Measurements from ENCODE around the gene EYA3. TPM values are rescaled to one million over a fixed set of nuclear protein-coding genes. Genes with fewer than 3 reads are reported as not detected.

Gene EYA3
- total RNA-seq, 1 donor, result 26.3 TPM

- peak within 1 kb of the TSS; percentile 70 for H3K4me3 ChIP-seq (ENCODE audit: low read depth, low read length)
- peak; percentile 73 for DNase-seq (ENCODE audit: low read depth)
Observed at GRCh38 chr1:27959792-27960603, 128.4 kb downstream of the EYA3 start, which contains the start of gene XKR8. Gene XKR8 (plus strand): TSS chr1:27959973. CDS start chr1:27960070, 97 bp downstream.

GRCh38 chr1:27958513-27958912 is 129.9 kb downstream of the EYA3 start:
- no peak for DNase-seq (ENCODE audit: low read depth)
- H3K4me3 ChIP-seq (ENCODE audit: low read depth, low read length), result no peak overlapping the region
- TF ChIP-seq, protein P1, sequence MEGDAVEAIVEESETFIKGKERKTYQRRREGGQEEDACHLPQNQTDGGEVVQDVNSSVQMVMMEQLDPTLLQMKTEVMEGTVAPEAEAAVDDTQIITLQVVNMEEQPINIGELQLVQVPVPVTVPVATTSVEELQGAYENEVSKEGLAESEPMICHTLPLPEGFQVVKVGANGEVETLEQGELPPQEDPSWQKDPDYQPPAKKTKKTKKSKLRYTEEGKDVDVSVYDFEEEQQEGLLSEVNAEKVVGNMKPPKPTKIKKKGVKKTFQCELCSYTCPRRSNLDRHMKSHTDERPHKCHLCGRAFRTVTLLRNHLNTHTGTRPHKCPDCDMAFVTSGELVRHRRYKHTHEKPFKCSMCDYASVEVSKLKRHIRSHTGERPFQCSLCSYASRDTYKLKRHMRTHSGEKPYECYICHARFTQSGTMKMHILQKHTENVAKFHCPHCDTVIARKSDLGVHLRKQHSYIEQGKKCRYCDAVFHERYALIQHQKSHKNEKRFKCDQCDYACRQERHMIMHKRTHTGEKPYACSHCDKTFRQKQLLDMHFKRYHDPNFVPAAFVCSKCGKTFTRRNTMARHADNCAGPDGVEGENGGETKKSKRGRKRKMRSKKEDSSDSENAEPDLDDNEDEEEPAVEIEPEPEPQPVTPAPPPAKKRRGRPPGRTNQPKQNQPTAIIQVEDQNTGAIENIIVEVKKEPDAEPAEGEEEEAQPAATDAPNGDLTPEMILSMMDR (IDR thresholded peaks at IDR 0.05; ENCODE audit: insufficient read depth, low read depth, low read length), result no peak

More at GRCh38 chr1:27959792-27960603, 128.4 kb downstream of the EYA3 start, which contains the start of gene XKR8:
- TF ChIP-seq, protein P1 (IDR thresholded peaks at IDR 0.05; ENCODE audit: insufficient read depth, low read depth, low read length), result peak; percentile 47

DNA sequence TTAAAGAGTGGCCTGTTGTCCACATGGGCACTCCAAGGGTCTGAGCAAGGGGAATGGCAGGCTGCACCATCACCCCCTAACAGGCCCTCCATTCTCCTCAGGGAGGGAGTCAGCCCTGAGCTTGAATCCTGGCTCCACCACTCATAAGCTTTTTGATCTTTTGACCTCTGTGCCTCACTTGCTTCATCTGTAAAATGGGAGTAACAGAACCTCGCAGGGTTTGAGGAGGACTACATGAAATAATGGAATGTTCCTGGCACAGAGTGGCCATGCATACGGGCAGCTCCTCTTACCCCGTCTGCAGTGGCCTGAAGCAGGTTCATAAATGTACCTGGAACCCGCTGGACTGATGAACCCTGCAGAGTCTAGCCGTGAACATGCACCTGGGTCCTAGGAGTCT is 130.8 kb downstream of the EYA3 start:
- H3K4me3 ChIP-seq (ENCODE audit: low read depth, low read length), result no peak overlapping the region
- DNase-seq (ENCODE audit: low read depth), result no peak
- TF ChIP-seq, protein P1 (IDR thresholded peaks at IDR 0.05; ENCODE audit: insufficient read depth, low read depth, low read length), result no peak

DNA sequence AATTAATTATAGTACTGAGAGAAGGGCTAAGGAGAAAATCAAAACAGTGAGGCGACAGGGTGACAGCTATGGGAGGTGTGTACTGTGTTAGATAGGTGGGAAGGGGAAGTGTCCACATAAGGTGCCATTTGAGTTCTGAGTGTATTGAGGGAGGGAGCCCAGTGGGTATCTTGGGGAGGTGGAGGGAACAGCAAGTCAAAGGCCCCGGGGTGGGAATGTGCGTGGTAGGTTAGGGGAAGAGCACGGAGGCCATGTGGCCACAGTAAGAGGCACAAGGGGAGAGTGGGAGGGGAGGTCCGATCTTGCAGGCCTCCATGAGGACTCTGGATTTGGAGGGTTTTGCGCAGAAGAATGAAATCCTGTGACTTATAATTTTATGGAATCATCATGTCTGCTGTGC is 131.6 kb downstream of the EYA3 start:
- TF ChIP-seq, protein P1 (IDR thresholded peaks at IDR 0.05; ENCODE audit: insufficient read depth, low read depth, low read length), result no peak
- no peak for DNase-seq (ENCODE audit: low read depth)
- H3K4me3 ChIP-seq (ENCODE audit: low read depth, low read length), result no peak overlapping the region

GRCh38 chr1:27955076-27955475 is 133.3 kb downstream of the EYA3 start:
- TF ChIP-seq, protein P1 (IDR thresholded peaks at IDR 0.05; ENCODE audit: insufficient read depth, low read depth, low read length), result no peak
- H3K4me3 ChIP-seq (ENCODE audit: low read depth, low read length), result no peak overlapping the region
- no peak for DNase-seq (ENCODE audit: low read depth)

GRCh38 chr1:27954186-27954585 is 134.2 kb downstream of the EYA3 start:
- DNase-seq (ENCODE audit: low read depth), result no peak
- TF ChIP-seq, protein P1 (IDR thresholded peaks at IDR 0.05; ENCODE audit: insufficient read depth, low read depth, low read length), result no peak
- no peak overlapping the region for H3K4me3 ChIP-seq (ENCODE audit: low read depth, low read length)
